HG02759 (cell line): Measurements from ENCODE around the gene GBF1.
A peak's percentile ranks its signal among the peaks of the same experiment; 100 is the strongest.
"Not testable (repeated sequence)": the region's sequence is repeated elsewhere in the genome, so short reads cannot be mapped to it uniquely, and the experiment has no call there.

Experiments
- ATAC-seq: cut with Tn5 transposase; IDR thresholded peaks from one replicate; pipeline ENCODE4 v1.9.1; 2021; ENCODE audit warnings: mild to moderate bottlenecking, moderate library complexity; ENCODE audit not compliant: unreplicated experiment

Gene GBF1

GRCh38 chr10:102245082-102245931, at the start of gene GBF1:
GBF1 (plus strand) TSS chr10:102245532; CDS start chr10:102258939, 13,407 bp downstream.
- ATAC-seq = peak; percentile 87

GRCh38 chr10:102196893-102197292, 48.4 kb upstream of the GBF1 start:
- no peak for ATAC-seq

- ATAC-seq = no peak
Observed at GRCh38 chr10:102198027-102198426, 47.3 kb upstream of the GBF1 start.

GRCh38 chr10:102200751-102201640, 44.3 kb upstream of the GBF1 start:
- ATAC-seq = no peak

- ATAC-seq = no peak
Observed at GRCh38 chr10:102202386-102202785, 42.9 kb upstream of the GBF1 start.

- no peak for ATAC-seq
Observed at GRCh38 chr10:102208311-102209035, 36.9 kb upstream of the GBF1 start.

- no peak for ATAC-seq
Observed at GRCh38 chr10:102211615-102212299, 33.6 kb upstream of the GBF1 start.

GRCh38 chr10:102213599-102213998, 31.7 kb upstream of the GBF1 start:
- ATAC-seq = not testable (repeated sequence)

GRCh38 chr10:102219370-102219769, 26.0 kb upstream of the GBF1 start:
- no peak for ATAC-seq

GRCh38 chr10:102220612-102221011, 24.7 kb upstream of the GBF1 start:
- ATAC-seq = no peak

- no peak for ATAC-seq
Observed at GRCh38 chr10:102222797-102223196, 22.5 kb upstream of the GBF1 start.

GRCh38 chr10:102225646-102226541, 19.4 kb upstream of the GBF1 start, which contains the start of gene ELOVL3:
ELOVL3 (plus strand) TSS chr10:102226299; CDS start chr10:102226549, 250 bp downstream.
- ATAC-seq = peak; percentile 92

- ATAC-seq = no peak
Observed at GRCh38 chr10:102226542-102226870, 18.8 kb upstream of the GBF1 start.

- no peak for ATAC-seq
Observed at GRCh38 chr10:102227050-102227449, 18.3 kb upstream of the GBF1 start.

GRCh38 chr10:102229810-102230263, 15.5 kb upstream of the GBF1 start:
- ATAC-seq = no peak

- ATAC-seq = no peak
Observed at GRCh38 chr10:102230264-102230860, 15.0 kb upstream of the GBF1 start.

GRCh38 chr10:102230861-102231356, 14.4 kb upstream of the GBF1 start:
- ATAC-seq = no peak

GRCh38 chr10:102231357-102232318, 13.7 kb upstream of the GBF1 start:
- ATAC-seq = no peak
